ENCODE measurements around the gene NOS3.

NOS3 gene

DNA sequence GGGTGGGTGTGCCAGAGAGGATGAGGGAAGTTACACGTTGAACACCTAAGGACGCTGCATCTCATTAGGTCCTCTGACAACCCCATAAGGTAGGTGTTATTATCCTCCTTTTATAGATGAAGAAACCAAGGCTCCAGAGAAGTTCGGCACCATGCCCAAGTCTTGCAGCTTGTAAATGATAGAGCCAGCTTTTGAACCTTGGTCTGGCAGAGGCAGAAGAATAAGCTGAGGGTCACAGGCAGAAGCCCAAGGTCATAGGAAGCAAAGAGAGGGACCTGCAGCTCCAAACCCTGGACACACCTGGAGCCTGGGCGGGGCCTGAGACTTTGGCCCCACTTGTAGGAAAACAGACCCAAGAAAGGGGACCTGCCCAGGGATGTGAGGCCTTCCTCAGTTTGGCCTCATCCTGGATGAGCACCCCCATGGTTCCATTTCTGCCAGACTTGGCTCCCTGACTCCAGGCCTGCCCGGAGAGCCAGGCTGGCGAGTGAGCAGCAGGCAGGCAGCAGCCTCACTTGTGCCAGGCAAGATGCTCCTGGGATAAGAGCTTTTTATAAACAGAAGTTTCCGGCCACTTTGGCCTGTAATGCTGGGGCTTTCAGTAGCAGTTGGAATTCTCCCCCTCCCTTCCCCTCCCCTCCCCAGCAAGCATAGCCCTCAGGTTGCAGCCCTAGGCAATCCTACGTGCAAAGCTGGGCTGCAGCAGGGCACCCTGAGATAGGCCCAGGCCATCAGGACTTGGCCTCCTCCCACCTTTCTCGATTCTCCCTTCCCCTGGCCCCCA is 15.1 kb upstream of the NOS3 start:
- DNase-seq (ENCODE audit: extremely low read depth, insufficient read length): no peak
- Histone ChIP-seq H3K36me3 (ENCODE audit: control insufficient read depth, insufficient read depth, low read length) (no peaks in the 10 kb centered on the region), H3K27me3 (replicated peaks; ENCODE audit: control insufficient read depth, insufficient read depth, low read length) (peaks cover 1% of the 10 kb centered on the region; the same call in 1 of the 2 replicates), H3K4me3 (replicated peaks; ENCODE audit: low read depth, low read length) (no peak overlapping the region; the same call in 1 of the 2 replicates)
- TF ChIP-seq, protein P1, sequence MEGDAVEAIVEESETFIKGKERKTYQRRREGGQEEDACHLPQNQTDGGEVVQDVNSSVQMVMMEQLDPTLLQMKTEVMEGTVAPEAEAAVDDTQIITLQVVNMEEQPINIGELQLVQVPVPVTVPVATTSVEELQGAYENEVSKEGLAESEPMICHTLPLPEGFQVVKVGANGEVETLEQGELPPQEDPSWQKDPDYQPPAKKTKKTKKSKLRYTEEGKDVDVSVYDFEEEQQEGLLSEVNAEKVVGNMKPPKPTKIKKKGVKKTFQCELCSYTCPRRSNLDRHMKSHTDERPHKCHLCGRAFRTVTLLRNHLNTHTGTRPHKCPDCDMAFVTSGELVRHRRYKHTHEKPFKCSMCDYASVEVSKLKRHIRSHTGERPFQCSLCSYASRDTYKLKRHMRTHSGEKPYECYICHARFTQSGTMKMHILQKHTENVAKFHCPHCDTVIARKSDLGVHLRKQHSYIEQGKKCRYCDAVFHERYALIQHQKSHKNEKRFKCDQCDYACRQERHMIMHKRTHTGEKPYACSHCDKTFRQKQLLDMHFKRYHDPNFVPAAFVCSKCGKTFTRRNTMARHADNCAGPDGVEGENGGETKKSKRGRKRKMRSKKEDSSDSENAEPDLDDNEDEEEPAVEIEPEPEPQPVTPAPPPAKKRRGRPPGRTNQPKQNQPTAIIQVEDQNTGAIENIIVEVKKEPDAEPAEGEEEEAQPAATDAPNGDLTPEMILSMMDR (IDR thresholded peaks at IDR 0.05; ENCODE audit: insufficient read depth, low read length, poor library complexity, severe bottlenecking): no peak

- peaks cover 1% of the 10 kb centered on the region; the same call in 1 of the 2 replicates for H3K27me3 ChIP-seq (replicated peaks; ENCODE audit: control insufficient read depth, insufficient read depth, low read length)
- H3K36me3 ChIP-seq (ENCODE audit: control insufficient read depth, insufficient read depth, low read length): no peaks in the 10 kb centered on the region
- no peak for DNase-seq (ENCODE audit: extremely low read depth, insufficient read length)
- TF ChIP-seq, protein P1 (IDR thresholded peaks at IDR 0.05; ENCODE audit: insufficient read depth, low read length, poor library complexity, severe bottlenecking): no peak
- H3K4me3 ChIP-seq (replicated peaks; ENCODE audit: low read depth, low read length): no peak overlapping the region
These were observed 14.1 kb upstream of the NOS3 start for GRCh38 chr7:150976529-150977381.

DNA sequence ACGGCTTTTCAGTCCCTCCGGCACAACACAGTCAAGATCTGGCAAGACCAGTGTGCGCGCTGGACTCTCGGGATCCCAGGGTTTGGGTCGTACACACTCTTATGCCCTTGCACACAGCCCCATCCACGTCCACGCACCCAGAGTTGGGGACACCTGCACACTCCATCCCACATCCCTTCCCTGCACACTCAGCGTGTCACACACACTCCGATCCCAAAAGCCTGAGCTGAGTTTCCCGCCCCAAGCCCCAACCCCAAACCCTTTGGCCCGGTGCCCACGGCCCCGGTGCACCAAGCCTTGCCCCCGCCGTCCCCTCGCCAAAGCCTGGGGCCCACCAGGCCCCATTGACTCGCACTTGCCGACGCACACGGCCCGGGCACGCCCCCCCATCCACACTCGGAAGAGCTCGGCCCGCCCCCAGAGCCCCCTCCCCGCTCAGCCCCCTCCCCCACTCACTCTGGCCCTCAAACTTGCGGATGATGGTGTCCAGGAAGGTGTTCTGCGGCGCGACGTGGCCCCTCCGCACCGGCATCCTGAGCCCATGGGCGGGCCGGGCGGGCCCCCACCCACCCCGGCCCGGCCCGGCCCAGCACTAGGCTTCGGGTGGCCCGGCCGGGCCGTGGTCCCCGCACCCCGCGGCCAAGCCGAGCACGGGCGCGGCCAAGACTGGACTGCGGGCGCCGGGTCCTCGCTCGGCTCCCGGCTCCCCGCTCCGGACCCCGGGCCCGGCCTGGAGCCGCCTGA is 13.3 kb upstream of the NOS3 start:
- Histone ChIP-seq H3K27me3 (replicated peaks; ENCODE audit: control insufficient read depth, insufficient read depth, low read length) (peaks cover 1% of the 10 kb centered on the region; the same call in 1 of the 2 replicates), H3K4me3 (replicated peaks; ENCODE audit: low read depth, low read length) (no peak overlapping the region), H3K36me3 (ENCODE audit: control insufficient read depth, insufficient read depth, low read length) (no peaks in the 10 kb centered on the region)
- no peak for DNase-seq (ENCODE audit: extremely low read depth, insufficient read length)
- TF ChIP-seq, protein P1 (IDR thresholded peaks at IDR 0.05; ENCODE audit: insufficient read depth, low read length, poor library complexity, severe bottlenecking): no peak

DNA sequence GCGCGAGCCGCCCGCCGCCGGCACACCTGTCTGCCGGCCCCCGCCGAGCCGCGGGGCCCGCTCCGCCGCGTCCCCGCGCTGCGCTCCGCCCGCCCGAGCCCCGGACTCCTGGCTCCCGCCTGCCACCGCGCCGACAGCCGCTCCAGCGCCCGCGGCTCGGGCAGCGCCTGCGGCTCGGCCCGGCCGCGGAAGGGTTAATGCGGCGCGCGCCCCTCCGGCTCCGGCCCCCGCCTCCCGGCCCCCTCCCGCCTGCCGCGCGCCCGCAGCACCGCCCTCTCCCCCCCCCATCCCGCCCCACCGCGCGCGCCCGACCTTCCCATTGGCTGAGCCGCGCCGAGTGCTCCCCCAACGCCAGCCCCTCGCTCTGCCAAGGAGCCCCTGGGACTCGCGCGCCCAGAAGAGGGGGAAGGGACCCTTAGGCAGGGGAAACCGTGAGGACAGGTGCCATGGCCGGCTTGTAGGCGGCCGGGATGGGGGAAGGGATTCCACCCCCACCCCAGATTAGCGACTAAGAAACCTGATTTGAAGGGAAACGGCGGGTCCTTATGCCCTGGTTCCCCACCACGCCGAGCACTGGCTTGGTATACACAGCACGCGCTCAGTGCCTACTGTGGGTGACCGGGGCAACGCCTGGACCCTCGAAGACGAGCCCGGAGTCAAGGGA is 12.6 kb upstream of the NOS3 start, which contains the start of gene KCNH2:
Gene KCNH2 (minus strand): TSS at position 196 of the 664 bp plus-strand sequence. CDS start 408 bp downstream, outside the sequence.
- no peak for DNase-seq (ENCODE audit: extremely low read depth, insufficient read length)
- Histone ChIP-seq H3K4me3 (replicated peaks; ENCODE audit: low read depth, low read length) (peak within 1 kb of the TSS; percentile 37), H3K36me3 (ENCODE audit: control insufficient read depth, insufficient read depth, low read length) (no peaks in the 10 kb centered on the region), H3K27me3 (replicated peaks; ENCODE audit: control insufficient read depth, insufficient read depth, low read length) (peaks cover 1% of the 10 kb centered on the region; the same call in 1 of the 2 replicates)
- TF ChIP-seq, protein P1 (IDR thresholded peaks at IDR 0.05; ENCODE audit: insufficient read depth, low read length, poor library complexity, severe bottlenecking): no peak

Data from GM06990 (cell line).